Right lobe of liver (tissue), 6 donors: ENCODE measurements around the gene TICAM2. TPM values are rescaled to one million over a fixed set of nuclear protein-coding genes. Genes with fewer than 3 reads are reported as not detected.
A peak's percentile ranks its signal among the peaks of the same experiment; 100 is the strongest.

Experiments
- ATAC-seq, 4 donors: fragments of 200-7000 bp; cut with Tn5 transposase; one replicate each; pipeline ENCODE4 v1.9.1; 2020; ENCODE audit warnings: mild to moderate bottlenecking in 4 of 4, moderate library complexity in 4 of 4
- DNase-seq, 3 donors: peaks; one replicate each; pipeline ENCODE4 v3.0.0-alpha.2; 2020
- H3K27ac ChIP-seq, 3 donors: fragments of 200-600 bp; one replicate each; pipeline ENCODE4 v1.8.0; 2022
- H3K27me3 ChIP-seq, 2 donors: fragments of 200-600 bp; one replicate each; pipeline ENCODE4 v1.8.0; 2022
- H3K36me3 ChIP-seq, 4 donors: fragments of 200-600 bp; sonication (generic) in 1 of 4; one replicate each; pipeline versions ENCODE4 v1.5.1 to v1.8.0; 2017 to 2022; ENCODE audit warnings: control low read depth in 1 of 4
- H3K4me1 ChIP-seq, 4 donors: fragments of 200-600 bp; sonication (generic) in 1 of 4; one replicate each; pipeline versions ENCODE4 v1.5.1 to v1.8.0; 2017 to 2022; ENCODE audit warnings: control low read depth in 1 of 4
- H3K4me3 ChIP-seq, 3 donors: fragments of 200-600 bp; one replicate each; pipeline ENCODE4 v1.8.0; 2022
- H3K9me3 ChIP-seq, 4 donors: fragments of 200-600 bp; sonication (generic) in 1 of 4; one replicate each; pipeline versions ENCODE4 v1.5.1 to v1.8.0; 2017 to 2022; ENCODE audit warnings: control low read depth in 1 of 4
- CTCF ChIP-seq, 4 donors: fragments of 200-600 bp in 3 of 4; fragments of 450-650 bp in 1 of 4; IDR thresholded peaks; one replicate each; pipeline versions ENCODE4 v1.5.1 to v1.8.0; 2016 to 2022; ENCODE audit warnings: antibody characterized with exemption in 4 of 4, mild to moderate bottlenecking in 2 of 4
- POLR2A ChIP-seq: fragments of 450-650 bp; IDR thresholded peaks from one replicate; pipeline ENCODE4 v1.6.1; 2017; ENCODE audit warnings: antibody characterized with exemption, mild to moderate bottlenecking
- WGBS: methylation state at CpG from one replicate; pipeline ENCODE4 v1.1.6; 2018; ENCODE audit warnings: low coverage, low lambda C conversion rate; ENCODE audit not compliant: insufficient coverage; ENCODE audit errors: missing lambda C conversion rate; 5-methylcytosine and 5-hydroxymethylcytosine counted together
- intact Hi-C, 2 donors: fragments of 100-400 bp; cut with DNase I; formaldehyde crosslinking; loops; one replicate each; pipeline versions ENCODE4 v1.11.2 to v1.14.1; 2022
- total RNA-seq, 6 experiments: library from RNA; depleted of rRNA in 2 of 6; stranded (reverse); fragments of >200 nt in 2 of 6; fragmentation: NEBNext Ultra II Directional in 3 of 6; extraction: Animal tissue kit (Norgen Biotek cat#: 25700) in 3 of 6; gene quantifications; one replicate each; pipeline versions ENCODE4 v1.1.0 to v1.2.4, GENCODE V29; 2016 to 2023
- donor health status: DM: no; HTN: yes; CAD: no.
- donor health status: DM: no; HTN: no; CAD: no.
- donor health status: DM: no; HTN: no; CAD: no.
- donor health status: DM: no; HTN: yes; CAD: no.
- donor health status: DM: no; HTN: yes; CAD: no.

TICAM2 gene
- total RNA-seq, 6 experiments from 2014 or later: 0.31 to 2.3 (median 2.1) TPM

- ATAC-seq: peak; percentile 71 to 88 (median 75)
- no peaks in the 10 kb centered on the region for H3K9me3 ChIP-seq
- peak overlapping the region in 2 of 3 donors; percentile 67 to 84 for H3K27ac ChIP-seq
- H3K4me3 ChIP-seq: no peak overlapping the region
- WGBS: 71% methylated on average over 3 of the region's 3 CpGs
- H3K27me3 ChIP-seq: no peaks in the 10 kb centered on the region
- no peak for DNase-seq
- intact Hi-C loops: no loop called here
- TF ChIP-seq POLR2A: no peak
- H3K4me1 ChIP-seq: peaks cover 0 to 33% (median 7%) of the 10 kb centered on the region in 4 donors
- H3K36me3 ChIP-seq: no peaks in the 10 kb centered on the region
Observed at GRCh38 chr5:115557667-115558387, 44.5 kb downstream of the TICAM2 start.

GRCh38 chr5:115556276-115556675 is 46.0 kb downstream of the TICAM2 start:
- WGBS: 28% methylated on average over 2 of the region's 2 CpGs
- TF ChIP-seq CTCF (IDR thresholded peaks at IDR 0.05): no peak
- no peak for TF ChIP-seq POLR2A
- H3K27ac ChIP-seq: peak overlapping the region in 1 of 3 donors; percentile 2
- H3K27me3 ChIP-seq: no peaks in the 10 kb centered on the region
- DNase-seq (no peak), ATAC-seq (peak; percentile 48 to 74 (median 58))
- H3K4me1 ChIP-seq: peaks cover 0 to 33% (median 7%) of the 10 kb centered on the region in 4 donors
- H3K9me3 ChIP-seq: no peaks in the 10 kb centered on the region
- no peak overlapping the region for H3K4me3 ChIP-seq
- intact Hi-C loops: no loop called here
- no peaks in the 10 kb centered on the region for H3K36me3 ChIP-seq

GRCh38 chr5:115555084-115555633 is 47.1 kb downstream of the TICAM2 start:
- peaks cover 0 to 33% (median 7%) of the 10 kb centered on the region in 4 donors for H3K4me1 ChIP-seq
- DNase-seq (no peak), ATAC-seq (peak; percentile 27 to 65 (median 51))
- WGBS: 75% methylated on average over 4 of the region's 4 CpGs
- no peaks in the 10 kb centered on the region for H3K27me3 ChIP-seq
- no peaks in the 10 kb centered on the region for H3K36me3 ChIP-seq
- no peak overlapping the region for H3K4me3 ChIP-seq
- H3K27ac ChIP-seq: no peak overlapping the region
- intact Hi-C loops: no loop called here
- TF ChIP-seq POLR2A: no peak
- TF ChIP-seq CTCF (IDR thresholded peaks at IDR 0.05): no peak
- no peaks in the 10 kb centered on the region for H3K9me3 ChIP-seq

DNA sequence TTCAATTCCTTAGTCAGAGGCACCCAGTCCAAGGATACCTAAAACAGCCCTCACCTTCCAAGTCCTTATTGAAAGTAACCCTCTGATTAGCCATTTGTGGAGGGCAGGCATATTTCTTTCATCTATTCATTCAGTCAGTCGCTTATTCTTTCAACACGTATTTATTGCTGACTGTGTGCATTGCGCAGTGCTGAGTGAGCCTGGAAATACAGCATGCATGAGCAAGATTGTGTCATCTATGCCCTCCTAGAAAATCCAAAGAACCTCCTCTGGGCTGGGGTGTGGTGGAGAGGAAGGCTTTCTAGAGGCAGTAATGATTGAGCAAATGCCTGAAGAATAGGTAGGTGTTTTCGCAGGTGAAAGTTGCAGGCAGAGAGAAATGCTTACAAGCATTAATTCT is 49.2 kb downstream of the TICAM2 start:
- Histone ChIP-seq H3K27ac (no peak overlapping the region), H3K36me3 (no peaks in the 10 kb centered on the region), H3K4me1 (peaks cover 0 to 25% (median 4%) of the 10 kb centered on the region in 4 donors), H3K27me3 (no peaks in the 10 kb centered on the region), H3K4me3 (no peak overlapping the region), H3K9me3 (no peaks in the 10 kb centered on the region)
- ATAC-seq (no peak), DNase-seq (no peak)
- TF ChIP-seq CTCF (IDR thresholded peaks at IDR 0.05) (no peak), POLR2A (no peak)
- intact Hi-C loops: no loop called here
- WGBS: 79% methylated on average over 4 of the region's 4 CpGs

GRCh38 chr5:115551415-115551814 is 50.9 kb downstream of the TICAM2 start:
- intact Hi-C loops: no loop called here
- H3K27me3 ChIP-seq: no peaks in the 10 kb centered on the region
- no peaks in the 10 kb centered on the region for H3K9me3 ChIP-seq
- no peak overlapping the region for H3K27ac ChIP-seq
- TF ChIP-seq POLR2A (no peak), CTCF (IDR thresholded peaks at IDR 0.05) (no peak)
- no peak overlapping the region for H3K4me3 ChIP-seq
- no peaks in the 10 kb centered on the region for H3K36me3 ChIP-seq
- no peak for DNase-seq
- H3K4me1 ChIP-seq: peaks cover 0 to 10% (median 2%) of the 10 kb centered on the region in 4 donors
- WGBS: 79% methylated on average over 4 of the region's 4 CpGs
- no peak for ATAC-seq
